Mesendoderm (in vitro differentiated cells): ENCODE data around the gene VWA8.

Experiments
- DNase-seq: peaks from one replicate; pipeline ENCODE4 v3.0.0; 2013
- H2AK5ac ChIP-seq: 2 replicates; pipeline ENCODE4 v1.6.1; 2013; ENCODE audit warnings: low read length, inconsistent platforms
- H2BK120ac ChIP-seq: 2 replicates; pipeline ENCODE4 v1.6.1; 2013; ENCODE audit warnings: low read depth, mild to moderate bottlenecking, low read length, moderate library complexity, mixed read lengths
- H2BK15ac ChIP-seq: replicated peaks from 2 replicates; pipeline ENCODE4 v1.6.1; 2013; ENCODE audit warnings: low read depth, mild to moderate bottlenecking, moderate library complexity
- H2BK5ac ChIP-seq: 2 replicates; pipeline ENCODE4 v1.6.1; 2013; ENCODE audit warnings: low read length, inconsistent platforms
- H3K18ac ChIP-seq: 2 replicates; pipeline ENCODE4 v1.6.1; 2013; ENCODE audit warnings: mild to moderate bottlenecking, low read length, mixed read lengths
- H3K23ac ChIP-seq: one replicate; pipeline ENCODE4 v1.6.1; 2013; ENCODE audit warnings: low read length
- H3K27ac ChIP-seq: 2 replicates; pipeline ENCODE4 v1.5.1; 2013; ENCODE audit warnings: low read depth, mild to moderate bottlenecking, inconsistent platforms, low read length, moderate library complexity
- H3K27me3 ChIP-seq: 2 replicates; pipeline ENCODE4 v1.6.1; 2013; ENCODE audit warnings: low read length, control low read depth, mild to moderate bottlenecking, inconsistent platforms; ENCODE audit not compliant: insufficient read depth, poor library complexity
- H3K36me3 ChIP-seq: 2 replicates; pipeline ENCODE4 v1.6.1; 2013; ENCODE audit warnings: low read length, inconsistent platforms; ENCODE audit not compliant: control insufficient read depth, insufficient read depth
- H3K4ac ChIP-seq: one replicate; pipeline ENCODE4 v1.6.1; 2013; ENCODE audit warnings: low read depth, mild to moderate bottlenecking, low read length, moderate library complexity
- H3K4me1 ChIP-seq: 2 replicates; pipeline ENCODE4 v1.6.1; 2013; ENCODE audit warnings: low read depth, low read length, inconsistent platforms; ENCODE audit not compliant: control insufficient read depth
- H3K4me2 ChIP-seq: 2 replicates; pipeline ENCODE4 v1.6.1; 2013; ENCODE audit warnings: low read length
- H3K4me3 ChIP-seq: 2 replicates; pipeline ENCODE4 v1.5.1; 2013; ENCODE audit warnings: mild to moderate bottlenecking, low read length
- H3K56ac ChIP-seq: one replicate; pipeline ENCODE4 v1.6.1; 2013; ENCODE audit warnings: low read length
- H3K79me1 ChIP-seq: 2 replicates; pipeline ENCODE4 v1.6.1; 2013; ENCODE audit warnings: low read length, inconsistent platforms
- H3K79me2 ChIP-seq: 2 replicates; pipeline ENCODE4 v1.6.1; 2013; ENCODE audit warnings: mild to moderate bottlenecking, low read length; ENCODE audit not compliant: control insufficient read depth, insufficient read depth
- H3K9ac ChIP-seq: 2 replicates; pipeline ENCODE4 v1.6.1; 2013; ENCODE audit warnings: low read length, inconsistent platforms
- H4K5ac ChIP-seq: one replicate; pipeline ENCODE4 v1.6.1; 2013; ENCODE audit warnings: low read length
- H4K8ac ChIP-seq: one replicate; pipeline ENCODE4 v1.6.1; 2013; ENCODE audit warnings: low read depth, mild to moderate bottlenecking, control low read depth, low read length, moderate library complexity
- WGBS: extraction: QIAGEN DNeasy Blood & Tissue Kit; methylation state at CpG from one replicate; pipeline ENCODE4 v1.1.7; 2013; ENCODE audit warnings: low lambda C conversion rate, missing lambda C conversion rate; ENCODE audit not compliant: insufficient coverage; ENCODE audit errors: extremely low coverage; 5-methylcytosine and 5-hydroxymethylcytosine counted together

The VWA8 gene

GRCh38 chr13:41597348-41598041 is 363.4 kb downstream of the VWA8 start:
- H2AK5ac ChIP-seq, result no peak overlapping the region
- no peak overlapping the region for H2BK120ac ChIP-seq
- no peaks in the 10 kb centered on the region for H3K36me3 ChIP-seq
- no peak for DNase-seq
- H3K23ac ChIP-seq, result no peak overlapping the region
- no peak overlapping the region for H3K56ac ChIP-seq
- H3K79me1 ChIP-seq, result no peaks in the 10 kb centered on the region
- H3K9ac ChIP-seq, result no peak overlapping the region
- H3K27ac ChIP-seq, result no peak overlapping the region
- no CpG with 5 or more reads among the region's 2 CpGs for WGBS
- no peak overlapping the region for H3K4me2 ChIP-seq
- no peak overlapping the region for H3K18ac ChIP-seq
- H3K4ac ChIP-seq, result no peak overlapping the region
- H3K27me3 ChIP-seq, result no peaks in the 10 kb centered on the region
- no peak overlapping the region for H4K8ac ChIP-seq
- H4K5ac ChIP-seq, result no peak overlapping the region
- H2BK15ac ChIP-seq, result no peak overlapping the region
- H3K4me1 ChIP-seq, result no peaks in the 10 kb centered on the region
- no peak overlapping the region for H3K4me3 ChIP-seq
- H2BK5ac ChIP-seq, result no peak overlapping the region
- H3K79me2 ChIP-seq, result no peaks in the 10 kb centered on the region

GRCh38 chr13:41596190-41596589 is 364.7 kb downstream of the VWA8 start:
- no peak for DNase-seq
- Histone ChIP-seq H3K79me1 (no peaks in the 10 kb centered on the region), H3K79me2 (no peaks in the 10 kb centered on the region), H2BK15ac (no peak overlapping the region), H2BK5ac (no peak overlapping the region), H3K4me2 (no peak overlapping the region), H3K9ac (no peak overlapping the region), H3K56ac (no peak overlapping the region), H2BK120ac (no peak overlapping the region), H3K27ac (no peak overlapping the region), H3K23ac (no peak overlapping the region), H3K18ac (no peak overlapping the region), H2AK5ac (no peak overlapping the region), H3K4ac (no peak overlapping the region), H3K36me3 (no peaks in the 10 kb centered on the region), H4K5ac (no peak overlapping the region), H3K27me3 (no peaks in the 10 kb centered on the region), H4K8ac (no peak overlapping the region), H3K4me1 (no peaks in the 10 kb centered on the region), H3K4me3 (no peak overlapping the region)

DNA sequence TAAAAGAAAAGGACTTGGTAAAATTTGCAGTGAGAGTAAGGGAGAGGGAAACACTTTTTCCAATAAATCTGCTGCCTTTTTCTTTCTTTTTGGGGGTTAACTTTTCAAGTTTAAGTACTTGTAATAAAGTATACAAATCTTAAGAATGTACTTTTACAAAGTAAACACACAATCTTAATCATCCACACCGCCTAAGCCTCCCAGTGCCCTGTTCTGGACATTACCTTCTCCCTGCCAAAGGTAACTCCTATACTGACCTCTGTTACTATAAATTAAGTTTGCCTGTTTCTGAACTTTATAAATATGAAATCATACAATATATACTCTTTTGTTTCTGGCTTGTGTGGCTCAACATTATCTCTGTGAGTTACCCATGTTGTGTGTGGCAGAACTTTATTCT is 365.6 kb downstream of the VWA8 start:
- H3K18ac ChIP-seq, result no peak overlapping the region
- no peak overlapping the region for H2AK5ac ChIP-seq
- no peaks in the 10 kb centered on the region for H3K79me2 ChIP-seq
- no peak overlapping the region for H3K27ac ChIP-seq
- no peak overlapping the region for H3K4me3 ChIP-seq
- no CpG with 5 or more reads among the region's 1 CpG for WGBS
- no peaks in the 10 kb centered on the region for H3K27me3 ChIP-seq
- no peaks in the 10 kb centered on the region for H3K36me3 ChIP-seq
- no peak overlapping the region for H3K4ac ChIP-seq
- no peak overlapping the region for H3K23ac ChIP-seq
- no peak overlapping the region for H3K56ac ChIP-seq
- no peak overlapping the region for H2BK5ac ChIP-seq
- no peak for DNase-seq
- no peak overlapping the region for H4K8ac ChIP-seq
- H4K5ac ChIP-seq, result no peak overlapping the region
- no peak overlapping the region for H2BK120ac ChIP-seq
- H3K4me2 ChIP-seq, result no peak overlapping the region
- H3K4me1 ChIP-seq, result no peaks in the 10 kb centered on the region
- H3K79me1 ChIP-seq, result no peaks in the 10 kb centered on the region
- no peak overlapping the region for H2BK15ac ChIP-seq
- no peak overlapping the region for H3K9ac ChIP-seq

DNA sequence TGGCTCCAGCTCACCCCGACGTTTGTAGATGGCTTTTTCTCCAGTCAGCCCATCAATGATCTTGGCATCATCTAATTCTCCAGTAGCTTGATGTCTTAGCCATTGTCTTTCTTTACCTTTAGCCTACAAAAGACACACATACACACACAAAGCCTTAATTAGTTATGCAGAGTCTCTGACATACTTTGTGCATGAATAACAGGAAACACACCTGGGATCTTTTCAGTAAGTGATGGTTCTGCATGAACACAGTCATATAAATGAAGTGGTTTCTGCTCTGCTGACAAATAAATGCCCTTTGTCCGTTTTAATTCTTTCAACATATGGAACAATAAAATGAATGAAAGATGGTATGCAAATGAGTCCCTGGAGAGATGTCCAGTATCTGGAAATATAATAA is 370.3 kb downstream of the VWA8 start:
- H3K27me3 ChIP-seq, result no peaks in the 10 kb centered on the region
- H2BK5ac ChIP-seq, result no peak overlapping the region
- H3K36me3 ChIP-seq, result no peaks in the 10 kb centered on the region
- no peak overlapping the region for H3K9ac ChIP-seq
- no peak overlapping the region for H3K18ac ChIP-seq
- DNase-seq, result no peak
- H3K79me2 ChIP-seq, result no peaks in the 10 kb centered on the region
- no peaks in the 10 kb centered on the region for H3K79me1 ChIP-seq
- H3K27ac ChIP-seq, result no peak overlapping the region
- H3K4me2 ChIP-seq, result no peak overlapping the region
- H3K4ac ChIP-seq, result no peak overlapping the region
- H2BK15ac ChIP-seq, result no peak overlapping the region
- H3K4me3 ChIP-seq, result no peak overlapping the region
- no peak overlapping the region for H4K8ac ChIP-seq
- H2AK5ac ChIP-seq, result no peak overlapping the region
- WGBS, result no CpG with 5 or more reads among the region's 3 CpGs
- H3K56ac ChIP-seq, result no peak overlapping the region
- no peak overlapping the region for H2BK120ac ChIP-seq
- no peak overlapping the region for H3K23ac ChIP-seq
- H4K5ac ChIP-seq, result no peak overlapping the region
- H3K4me1 ChIP-seq, result no peaks in the 10 kb centered on the region

- Histone ChIP-seq H3K79me1 (no peaks in the 10 kb centered on the region), H3K56ac (no peak overlapping the region), H3K27me3 (no peaks in the 10 kb centered on the region), H2BK5ac (no peak overlapping the region), H3K23ac (peak overlapping the region; percentile 34), H3K4me2 (no peak overlapping the region), H3K79me2 (no peaks in the 10 kb centered on the region), H3K27ac (no peak overlapping the region), H2AK5ac (no peak overlapping the region), H3K4me1 (no peaks in the 10 kb centered on the region), H3K4ac (no peak overlapping the region), H4K8ac (no peak overlapping the region), H2BK120ac (no peak overlapping the region), H3K4me3 (no peak overlapping the region), H3K36me3 (no peaks in the 10 kb centered on the region), H2BK15ac (no peak overlapping the region), H3K9ac (no peak overlapping the region), H4K5ac (no peak overlapping the region), H3K18ac (no peak overlapping the region)
- no peak for DNase-seq
Measured at GRCh38 chr13:41590122-41590521, 370.8 kb downstream of the VWA8 start.

DNA sequence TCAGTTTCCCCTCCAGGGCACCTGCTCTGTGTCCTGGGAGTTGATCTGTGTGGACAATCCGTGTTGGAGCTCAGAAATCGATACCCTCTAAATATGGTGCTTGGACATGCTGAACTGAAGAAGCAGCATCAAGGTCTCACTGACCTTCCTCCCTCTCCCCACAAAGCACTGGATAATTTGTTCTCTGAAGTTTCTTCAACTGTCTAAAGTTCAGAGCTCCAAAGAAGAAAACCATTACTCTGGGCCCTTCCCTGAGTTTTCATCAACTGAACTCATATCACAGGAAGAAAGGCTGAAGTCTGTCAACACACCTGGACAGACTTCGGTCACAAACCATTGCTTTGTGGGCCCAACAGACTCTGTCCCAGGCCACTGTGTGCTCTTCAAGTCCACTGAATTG is 371.5 kb downstream of the VWA8 start:
- no peaks in the 10 kb centered on the region for H3K36me3 ChIP-seq
- no peaks in the 10 kb centered on the region for H3K4me1 ChIP-seq
- no peak overlapping the region for H3K18ac ChIP-seq
- no peaks in the 10 kb centered on the region for H3K79me2 ChIP-seq
- no peak overlapping the region for H3K56ac ChIP-seq
- no peak overlapping the region for H3K23ac ChIP-seq
- WGBS, result no CpG with 5 or more reads among the region's 3 CpGs
- no peak overlapping the region for H2BK15ac ChIP-seq
- no peak overlapping the region for H3K4ac ChIP-seq
- no peak overlapping the region for H2AK5ac ChIP-seq
- H2BK5ac ChIP-seq, result no peak overlapping the region
- no peak overlapping the region for H3K9ac ChIP-seq
- no peak overlapping the region for H4K8ac ChIP-seq
- H3K79me1 ChIP-seq, result no peaks in the 10 kb centered on the region
- H4K5ac ChIP-seq, result no peak overlapping the region
- no peak for DNase-seq
- H3K4me3 ChIP-seq, result no peak overlapping the region
- no peak overlapping the region for H3K4me2 ChIP-seq
- H2BK120ac ChIP-seq, result no peak overlapping the region
- no peaks in the 10 kb centered on the region for H3K27me3 ChIP-seq
- H3K27ac ChIP-seq, result no peak overlapping the region
